NCI-H748 treated with DMSO at 0.1 percent for 48 hours (cell line): ENCODE measurements around the gene SLC38A8.

Experiments used
- DNase-seq: peaks from one replicate; lab custom pipeline; 2025; lab: John Stamatoyannopoulos, UW

Gene SLC38A8

GRCh38 chr16:84031556-84031955 is 11.0 kb downstream of the SLC38A8 start:
- no peak for DNase-seq

- no peak for DNase-seq
Measured at GRCh38 chr16:84029297-84030047, 13.1 kb downstream of the SLC38A8 start.

- no peak for DNase-seq
Measured at GRCh38 chr16:84027625-84028024, 15.0 kb downstream of the SLC38A8 start.

- DNase-seq: no peak
Measured at GRCh38 chr16:84026606-84027005, 16.0 kb downstream of the SLC38A8 start.

- no peak for DNase-seq
Measured at GRCh38 chr16:84024854-84025253, 17.7 kb downstream of the SLC38A8 start.

- DNase-seq: no peak
Measured at GRCh38 chr16:84022644-84023043, 20.0 kb downstream of the SLC38A8 start.

GRCh38 chr16:84021488-84021887 is 21.1 kb downstream of the SLC38A8 start:
- DNase-seq: no peak

- no peak for DNase-seq
Measured at GRCh38 chr16:84020353-84020752, 22.2 kb downstream of the SLC38A8 start.

GRCh38 chr16:84018710-84019109 is 23.9 kb downstream of the SLC38A8 start:
- DNase-seq: no peak

- DNase-seq: no peak
Measured at GRCh38 chr16:84016477-84016876, 26.1 kb downstream of the SLC38A8 start.

- DNase-seq: no peak
Measured at GRCh38 chr16:84015399-84015798, 27.2 kb downstream of the SLC38A8 start.

GRCh38 chr16:84014570-84015327 is 27.8 kb downstream of the SLC38A8 start:
- DNase-seq: no peak

GRCh38 chr16:84013787-84014569 is 28.6 kb downstream of the SLC38A8 start:
- peak; percentile 88 for DNase-seq

GRCh38 chr16:84009282-84009681 is 33.3 kb downstream of the SLC38A8 start:
- DNase-seq: no peak

- DNase-seq: no peak
Measured at GRCh38 chr16:84007965-84008364, 34.6 kb downstream of the SLC38A8 start.

GRCh38 chr16:84007520-84007919 is 35.1 kb downstream of the SLC38A8 start:
- DNase-seq: no peak

- no peak for DNase-seq
Measured at GRCh38 chr16:84005391-84005790, 37.2 kb downstream of the SLC38A8 start.

- DNase-seq: no peak
Measured at GRCh38 chr16:84004442-84004841, 38.2 kb downstream of the SLC38A8 start.

- no peak for DNase-seq
Measured at GRCh38 chr16:84003038-84003437, 39.6 kb downstream of the SLC38A8 start.

GRCh38 chr16:84001726-84002125 is 40.9 kb downstream of the SLC38A8 start:
- DNase-seq: no peak

- no peak for DNase-seq
Measured at GRCh38 chr16:84000989-84001642, 41.5 kb downstream of the SLC38A8 start.

GRCh38 chr16:83998091-83998490 is 44.5 kb downstream of the SLC38A8 start:
- no peak for DNase-seq
